Erythroblast (primary cell): Measurements from ENCODE around the gene AGT.

Source experiments
- GATA1 ChIP-seq: IDR thresholded peaks from 2 replicates; pipeline ENCODE4 v1.6.1; 2011; ENCODE audit warnings: low read depth, mild to moderate bottlenecking, control low read depth, low read length, moderate library complexity
- POLR2A ChIP-seq: IDR thresholded peaks from 2 replicates; pipeline ENCODE4 v1.6.1; 2011; ENCODE audit warnings: mild to moderate bottlenecking, low read length

GRCh38 chr1:230710543-230710904, 3.4 kb downstream of the AGT start:
- TF ChIP-seq POLR2A (no peak), GATA1 (no peak)
